HepG2 (cell line): ENCODE data around the gene MBD3L5. TPM values are rescaled to one million over a fixed set of nuclear protein-coding genes. Genes with fewer than 3 reads are reported as not detected.

ENCODE experiments used
- EP300 ChIP-seq, 3 experiments: sonication (generic) in 1 of 3; formaldehyde crosslinking in 1 of 3; IDR thresholded peaks; 2 replicates each; pipeline versions ENCODE4 v1.5.1 to v1.6.1; 2011 to 2020; ENCODE audit warnings: low read depth in 2 of 3, low read length in 2 of 3, borderline replicate concordance in 1 of 3, improper control_type of control experiment in 1 of 3, mild to moderate bottlenecking in 1 of 3, missing genetic modification reagents in 1 of 3, moderate library complexity in 1 of 3
- MTA3 ChIP-seq: sonication (generic); formaldehyde crosslinking; IDR thresholded peaks from 2 replicates; pipeline ENCODE4 v1.4.0; 2020; ENCODE audit warnings: missing genetic modification reagents
- TBX2 ChIP-seq: sonication (generic); formaldehyde crosslinking; IDR thresholded peaks from 2 replicates; pipeline ENCODE4 v1.5.0; 2020; ENCODE audit warnings: missing genetic modification reagents, mild to moderate bottlenecking, borderline replicate concordance
- ZFAT ChIP-seq: sonication (generic); formaldehyde crosslinking; conservative IDR thresholded peaks from 2 replicates; pipeline ENCODE4 v1.8.1; 2023; ENCODE audit warnings: missing genetic modification reagents, inconsistent platforms
- ZNF496 ChIP-seq: sonication (generic); formaldehyde crosslinking; IDR thresholded peaks from 2 replicates; pipeline ENCODE4 v1.8.1; 2023; ENCODE audit warnings: mild to moderate bottlenecking, moderate library complexity, missing genetic modification reagents; ENCODE audit not compliant: insufficient replicate concordance
- polyA plus RNA-seq, 8 experiments: library from polyadenylated mRNA; depleted of rRNA in 3 of 8; stranded (reverse) in 7 of 8; unstranded in 1 of 8; fragments of >200 nt; fragmentation: Illumina TruSeq in 4 of 8; extraction: Trizol in 4 of 8; gene quantifications; 2 replicates each; pipeline versions ENCODE4 v1.2.1 to v1.2.3, GENCODE V29; 2011 to 2016; ENCODE audit warnings: low read depth in 4 of 8, missing spikeins in 1 of 8, mixed read lengths in 1 of 8; ENCODE audit not compliant: insufficient read depth in 1 of 8
- total RNA-seq, 5 experiments: library from RNA; depleted of rRNA; stranded (reverse); fragments of >200 nt; fragmentation: Illumina TruSeq; extraction: Trizol; gene quantifications; 2 replicates each; pipeline ENCODE4 v1.2.3, GENCODE V29; 2016; ENCODE audit warnings: low read depth in 1 of 5
- TF ChIP-seq, protein P1 (sequence below): sonication (generic); formaldehyde crosslinking; IDR thresholded peaks from 2 replicates; pipeline ENCODE4 v1.5.0; 2020; ENCODE audit warnings: mild to moderate bottlenecking, missing genetic modification reagents, borderline replicate concordance
- TF ChIP-seq, protein P2 (sequence below): sonication (generic); formaldehyde crosslinking; IDR thresholded peaks from 2 replicates; pipeline ENCODE4 v1.4.0; 2020; ENCODE audit warnings: missing genetic modification reagents, borderline replicate concordance
- TF ChIP-seq, protein P3 (sequence below): sonication (generic); formaldehyde crosslinking; IDR thresholded peaks from 2 replicates; pipeline ENCODE4 v1.5.0; 2020; ENCODE audit warnings: missing genetic modification reagents, mild to moderate bottlenecking, borderline replicate concordance
- TF ChIP-seq, protein P4 (sequence below): sonication (generic); formaldehyde crosslinking; IDR thresholded peaks from 2 replicates; pipeline ENCODE4 v1.4.0; 2020; ENCODE audit warnings: missing genetic modification reagents
- TF ChIP-seq, protein P5 (sequence below): sonication (generic); formaldehyde crosslinking; IDR thresholded peaks from 2 replicates; pipeline ENCODE4 v1.5.0; 2020; ENCODE audit warnings: missing genetic modification reagents

Gene MBD3L5
- total and polyA plus RNA-seq, 2 of the 13 experiments (the other 11 are each of a cell fraction or from before 2014, with no cell fraction given): not detected

DNA sequence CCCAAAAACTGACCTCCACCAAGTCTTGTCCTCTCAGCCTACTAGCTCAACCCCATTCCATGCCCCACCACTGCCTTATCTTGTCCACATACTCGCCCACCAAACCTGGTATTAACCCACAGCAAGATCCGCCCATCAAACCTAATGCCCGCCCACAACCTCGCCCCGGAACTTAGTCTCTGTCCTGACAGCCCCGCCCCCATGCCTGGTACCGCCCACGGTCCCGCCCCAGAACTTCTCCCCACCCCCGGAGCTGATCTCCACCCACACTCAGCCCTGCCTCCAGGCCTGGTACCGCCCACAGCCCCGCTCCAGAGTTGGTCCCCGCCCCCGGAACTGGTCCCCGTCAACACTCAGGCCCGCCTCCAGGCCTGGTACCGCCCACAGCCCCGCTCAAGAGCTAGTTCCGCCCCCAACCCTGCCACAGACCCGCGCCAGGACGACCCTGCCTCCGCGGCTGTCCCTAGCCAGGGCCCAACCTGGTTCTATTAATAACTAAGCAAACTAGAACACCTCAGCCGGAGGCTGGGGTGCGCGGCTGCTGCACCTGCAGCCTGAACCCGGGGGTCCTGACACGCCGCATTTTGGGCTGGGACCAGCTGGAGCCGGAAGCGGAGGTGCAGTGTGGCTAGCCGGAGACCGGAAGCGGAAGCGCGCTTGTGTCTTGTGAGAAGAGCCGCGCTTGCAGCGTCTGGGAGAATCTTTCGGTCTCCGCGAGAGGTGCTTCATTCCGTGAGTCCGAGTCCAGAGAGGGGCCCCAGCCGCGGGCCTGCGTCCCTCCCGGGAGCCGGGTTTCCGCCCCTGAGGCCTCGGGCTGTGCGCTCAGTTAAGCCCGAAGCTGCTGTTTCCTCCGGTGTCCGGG is 38.9 kb downstream of the MBD3L5 start, which contains the start of gene ZNF557 (continued):
- TF ChIP-seq MTA3 (CRISPR knock-in tag): no peak
- peak; percentile 28; the same call in 1 of the 2 replicates for TF ChIP-seq TBX2 (CRISPR knock-in tag)
- TF ChIP-seq, protein P1, sequence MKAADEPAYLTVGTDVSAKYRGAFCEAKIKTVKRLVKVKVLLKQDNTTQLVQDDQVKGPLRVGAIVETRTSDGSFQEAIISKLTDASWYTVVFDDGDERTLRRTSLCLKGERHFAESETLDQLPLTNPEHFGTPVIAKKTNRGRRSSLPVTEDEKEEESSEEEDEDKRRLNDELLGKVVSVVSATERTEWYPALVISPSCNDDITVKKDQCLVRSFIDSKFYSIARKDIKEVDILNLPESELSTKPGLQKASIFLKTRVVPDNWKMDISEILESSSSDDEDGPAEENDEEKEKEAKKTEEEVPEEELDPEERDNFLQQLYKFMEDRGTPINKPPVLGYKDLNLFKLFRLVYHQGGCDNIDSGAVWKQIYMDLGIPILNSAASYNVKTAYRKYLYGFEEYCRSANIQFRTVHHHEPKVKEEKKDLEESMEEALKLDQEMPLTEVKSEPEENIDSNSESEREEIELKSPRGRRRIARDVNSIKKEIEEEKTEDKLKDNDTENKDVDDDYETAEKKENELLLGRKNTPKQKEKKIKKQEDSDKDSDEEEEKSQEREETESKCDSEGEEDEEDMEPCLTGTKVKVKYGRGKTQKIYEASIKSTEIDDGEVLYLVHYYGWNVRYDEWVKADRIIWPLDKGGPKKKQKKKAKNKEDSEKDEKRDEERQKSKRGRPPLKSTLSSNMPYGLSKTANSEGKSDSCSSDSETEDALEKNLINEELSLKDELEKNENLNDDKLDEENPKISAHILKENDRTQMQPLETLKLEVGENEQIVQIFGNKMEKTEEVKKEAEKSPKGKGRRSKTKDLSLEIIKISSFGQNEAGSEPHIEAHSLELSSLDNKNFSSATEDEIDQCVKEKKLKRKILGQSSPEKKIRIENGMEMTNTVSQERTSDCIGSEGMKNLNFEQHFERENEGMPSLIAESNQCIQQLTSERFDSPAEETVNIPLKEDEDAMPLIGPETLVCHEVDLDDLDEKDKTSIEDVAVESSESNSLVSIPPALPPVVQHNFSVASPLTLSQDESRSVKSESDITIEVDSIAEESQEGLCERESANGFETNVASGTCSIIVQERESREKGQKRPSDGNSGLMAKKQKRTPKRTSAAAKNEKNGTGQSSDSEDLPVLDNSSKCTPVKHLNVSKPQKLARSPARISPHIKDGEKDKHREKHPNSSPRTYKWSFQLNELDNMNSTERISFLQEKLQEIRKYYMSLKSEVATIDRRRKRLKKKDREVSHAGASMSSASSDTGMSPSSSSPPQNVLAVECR (CRISPR knock-in tag): peak; percentile 98
- TF ChIP-seq, protein P2, sequence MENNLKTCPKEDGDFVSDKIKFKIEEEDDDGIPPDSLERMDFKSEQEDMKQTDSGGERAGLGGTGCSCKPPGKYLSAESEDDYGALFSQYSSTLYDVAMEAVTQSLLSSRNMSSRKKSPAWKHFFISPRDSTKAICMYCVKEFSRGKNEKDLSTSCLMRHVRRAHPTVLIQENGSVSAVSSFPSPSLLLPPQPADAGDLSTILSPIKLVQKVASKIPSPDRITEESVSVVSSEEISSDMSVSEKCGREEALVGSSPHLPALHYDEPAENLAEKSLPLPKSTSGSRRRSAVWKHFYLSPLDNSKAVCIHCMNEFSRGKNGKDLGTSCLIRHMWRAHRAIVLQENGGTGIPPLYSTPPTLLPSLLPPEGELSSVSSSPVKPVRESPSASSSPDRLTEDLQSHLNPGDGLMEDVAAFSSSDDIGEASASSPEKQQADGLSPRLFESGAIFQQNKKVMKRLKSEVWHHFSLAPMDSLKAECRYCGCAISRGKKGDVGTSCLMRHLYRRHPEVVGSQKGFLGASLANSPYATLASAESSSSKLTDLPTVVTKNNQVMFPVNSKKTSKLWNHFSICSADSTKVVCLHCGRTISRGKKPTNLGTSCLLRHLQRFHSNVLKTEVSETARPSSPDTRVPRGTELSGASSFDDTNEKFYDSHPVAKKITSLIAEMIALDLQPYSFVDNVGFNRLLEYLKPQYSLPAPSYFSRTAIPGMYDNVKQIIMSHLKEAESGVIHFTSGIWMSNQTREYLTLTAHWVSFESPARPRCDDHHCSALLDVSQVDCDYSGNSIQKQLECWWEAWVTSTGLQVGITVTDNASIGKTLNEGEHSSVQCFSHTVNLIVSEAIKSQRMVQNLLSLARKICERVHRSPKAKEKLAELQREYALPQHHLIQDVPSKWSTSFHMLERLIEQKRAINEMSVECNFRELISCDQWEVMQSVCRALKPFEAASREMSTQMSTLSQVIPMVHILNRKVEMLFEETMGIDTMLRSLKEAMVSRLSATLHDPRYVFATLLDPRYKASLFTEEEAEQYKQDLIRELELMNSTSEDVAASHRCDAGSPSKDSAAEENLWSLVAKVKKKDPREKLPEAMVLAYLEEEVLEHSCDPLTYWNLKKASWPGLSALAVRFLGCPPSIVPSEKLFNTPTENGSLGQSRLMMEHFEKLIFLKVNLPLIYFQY: no peak
- no peak for TF ChIP-seq ZNF496 (CRISPR knock-in tag)
- TF ChIP-seq, protein P3, sequence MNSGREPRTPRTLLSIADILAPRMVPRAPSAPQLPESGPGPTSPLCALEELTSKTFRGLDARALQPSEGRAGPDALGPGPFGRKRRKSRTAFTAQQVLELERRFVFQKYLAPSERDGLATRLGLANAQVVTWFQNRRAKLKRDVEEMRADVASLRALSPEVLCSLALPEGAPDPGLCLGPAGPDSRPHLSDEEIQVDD (CRISPR knock-in tag): no peak
- no peak for TF ChIP-seq EP300 (IDR thresholded peaks at IDR 0.05; ENCODE audit: low read depth in 2 of 2, low read length in 2 of 2)
- no peak for TF ChIP-seq EP300 (CRISPR knock-in tag; IDR thresholded peaks at IDR 0.05; ENCODE audit: borderline replicate concordance)
- TF ChIP-seq, protein P4, sequence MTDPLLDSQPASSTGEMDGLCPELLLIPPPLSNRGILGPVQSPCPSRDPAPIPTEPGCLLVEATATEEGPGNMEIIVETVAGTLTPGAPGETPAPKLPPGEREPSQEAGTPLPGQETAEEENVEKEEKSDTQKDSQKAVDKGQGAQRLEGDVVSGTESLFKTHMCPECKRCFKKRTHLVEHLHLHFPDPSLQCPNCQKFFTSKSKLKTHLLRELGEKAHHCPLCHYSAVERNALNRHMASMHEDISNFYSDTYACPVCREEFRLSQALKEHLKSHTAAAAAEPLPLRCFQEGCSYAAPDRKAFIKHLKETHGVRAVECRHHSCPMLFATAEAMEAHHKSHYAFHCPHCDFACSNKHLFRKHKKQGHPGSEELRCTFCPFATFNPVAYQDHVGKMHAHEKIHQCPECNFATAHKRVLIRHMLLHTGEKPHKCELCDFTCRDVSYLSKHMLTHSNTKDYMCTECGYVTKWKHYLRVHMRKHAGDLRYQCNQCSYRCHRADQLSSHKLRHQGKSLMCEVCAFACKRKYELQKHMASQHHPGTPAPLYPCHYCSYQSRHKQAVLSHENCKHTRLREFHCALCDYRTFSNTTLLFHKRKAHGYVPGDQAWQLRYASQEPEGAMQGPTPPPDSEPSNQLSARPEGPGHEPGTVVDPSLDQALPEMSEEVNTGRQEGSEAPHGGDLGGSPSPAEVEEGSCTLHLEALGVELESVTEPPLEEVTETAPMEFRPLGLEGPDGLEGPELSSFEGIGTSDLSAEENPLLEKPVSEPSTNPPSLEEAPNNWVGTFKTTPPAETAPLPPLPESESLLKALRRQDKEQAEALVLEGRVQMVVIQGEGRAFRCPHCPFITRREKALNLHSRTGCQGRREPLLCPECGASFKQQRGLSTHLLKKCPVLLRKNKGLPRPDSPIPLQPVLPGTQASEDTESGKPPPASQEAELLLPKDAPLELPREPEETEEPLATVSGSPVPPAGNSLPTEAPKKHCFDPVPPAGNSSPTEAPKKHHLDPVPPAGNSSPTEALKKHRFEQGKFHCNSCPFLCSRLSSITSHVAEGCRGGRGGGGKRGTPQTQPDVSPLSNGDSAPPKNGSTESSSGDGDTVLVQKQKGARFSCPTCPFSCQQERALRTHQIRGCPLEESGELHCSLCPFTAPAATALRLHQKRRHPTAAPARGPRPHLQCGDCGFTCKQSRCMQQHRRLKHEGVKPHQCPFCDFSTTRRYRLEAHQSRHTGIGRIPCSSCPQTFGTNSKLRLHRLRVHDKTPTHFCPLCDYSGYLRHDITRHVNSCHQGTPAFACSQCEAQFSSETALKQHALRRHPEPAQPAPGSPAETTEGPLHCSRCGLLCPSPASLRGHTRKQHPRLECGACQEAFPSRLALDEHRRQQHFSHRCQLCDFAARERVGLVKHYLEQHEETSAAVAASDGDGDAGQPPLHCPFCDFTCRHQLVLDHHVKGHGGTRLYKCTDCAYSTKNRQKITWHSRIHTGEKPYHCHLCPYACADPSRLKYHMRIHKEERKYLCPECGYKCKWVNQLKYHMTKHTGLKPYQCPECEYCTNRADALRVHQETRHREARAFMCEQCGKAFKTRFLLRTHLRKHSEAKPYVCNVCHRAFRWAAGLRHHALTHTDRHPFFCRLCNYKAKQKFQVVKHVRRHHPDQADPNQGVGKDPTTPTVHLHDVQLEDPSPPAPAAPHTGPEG (CRISPR knock-in tag): 0 out of 2 replicates have a peak, but pooled peaks have one; percentile 24
- no peak for TF ChIP-seq ZFAT (CRISPR knock-in tag)
- TF ChIP-seq, protein P5, sequence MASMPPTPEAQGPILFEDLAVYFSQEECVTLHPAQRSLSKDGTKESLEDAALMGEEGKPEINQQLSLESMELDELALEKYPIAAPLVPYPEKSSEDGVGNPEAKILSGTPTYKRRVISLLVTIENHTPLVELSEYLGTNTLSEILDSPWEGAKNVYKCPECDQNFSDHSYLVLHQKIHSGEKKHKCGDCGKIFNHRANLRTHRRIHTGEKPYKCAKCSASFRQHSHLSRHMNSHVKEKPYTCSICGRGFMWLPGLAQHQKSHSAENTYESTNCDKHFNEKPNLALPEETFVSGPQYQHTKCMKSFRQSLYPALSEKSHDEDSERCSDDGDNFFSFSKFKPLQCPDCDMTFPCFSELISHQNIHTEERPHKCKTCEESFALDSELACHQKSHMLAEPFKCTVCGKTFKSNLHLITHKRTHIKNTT (CRISPR knock-in tag): no peak
